DOHH2 (cell line): ENCODE results near the gene GALNTL6.

Source experiments
- EZH2phosphoT487 ChIP-seq: fragments of 200-600 bp; sonication (generic); IDR thresholded peaks from 2 replicates; pipeline ENCODE4 v1.6.1; 2017; ENCODE audit warnings: borderline replicate concordance, mild to moderate bottlenecking, antibody characterized with exemption, low read length, moderate library complexity, mixed read lengths
- TF ChIP-seq, protein P1 (sequence below): fragments of 200-600 bp; sonication (generic); IDR thresholded peaks from one replicate; pipeline ENCODE4 v1.5.1; 2014; ENCODE audit warnings: antibody characterized with exemption, mild to moderate bottlenecking, low read depth, low read length; ENCODE audit not compliant: poor library complexity, severe bottlenecking

DNA sequence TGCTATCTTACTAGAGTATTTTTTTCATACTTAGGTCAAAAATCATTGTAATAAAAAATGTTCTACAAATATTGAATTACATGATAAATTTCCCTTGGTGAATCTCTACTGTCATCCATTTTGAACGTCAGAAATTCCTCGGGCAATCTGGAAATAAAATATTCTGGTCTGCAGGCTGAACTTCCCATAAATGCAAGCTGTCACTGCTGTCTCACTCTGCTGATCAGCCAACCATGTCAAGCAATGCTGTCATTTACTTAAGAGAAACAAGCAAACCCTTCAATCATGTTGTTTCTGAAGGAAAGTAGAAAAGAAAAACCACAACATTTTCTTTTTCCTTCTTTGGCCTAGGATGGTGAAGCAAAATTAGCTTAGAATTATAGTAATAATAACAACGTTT, 841.3 kb downstream of the GALNTL6 start:
- TF ChIP-seq, protein P1, sequence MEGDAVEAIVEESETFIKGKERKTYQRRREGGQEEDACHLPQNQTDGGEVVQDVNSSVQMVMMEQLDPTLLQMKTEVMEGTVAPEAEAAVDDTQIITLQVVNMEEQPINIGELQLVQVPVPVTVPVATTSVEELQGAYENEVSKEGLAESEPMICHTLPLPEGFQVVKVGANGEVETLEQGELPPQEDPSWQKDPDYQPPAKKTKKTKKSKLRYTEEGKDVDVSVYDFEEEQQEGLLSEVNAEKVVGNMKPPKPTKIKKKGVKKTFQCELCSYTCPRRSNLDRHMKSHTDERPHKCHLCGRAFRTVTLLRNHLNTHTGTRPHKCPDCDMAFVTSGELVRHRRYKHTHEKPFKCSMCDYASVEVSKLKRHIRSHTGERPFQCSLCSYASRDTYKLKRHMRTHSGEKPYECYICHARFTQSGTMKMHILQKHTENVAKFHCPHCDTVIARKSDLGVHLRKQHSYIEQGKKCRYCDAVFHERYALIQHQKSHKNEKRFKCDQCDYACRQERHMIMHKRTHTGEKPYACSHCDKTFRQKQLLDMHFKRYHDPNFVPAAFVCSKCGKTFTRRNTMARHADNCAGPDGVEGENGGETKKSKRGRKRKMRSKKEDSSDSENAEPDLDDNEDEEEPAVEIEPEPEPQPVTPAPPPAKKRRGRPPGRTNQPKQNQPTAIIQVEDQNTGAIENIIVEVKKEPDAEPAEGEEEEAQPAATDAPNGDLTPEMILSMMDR, result no peak
- no peak for TF ChIP-seq EZH2phosphoT487
